KG1 (cell line): Measurements from ENCODE around the gene CYP4F3.
"Not testable (repeated sequence)": the region's sequence is repeated elsewhere in the genome, so short reads cannot be mapped to it uniquely, and the experiment has no call there.

ENCODE experiments used
- DNase-seq: peaks from one replicate; lab custom pipeline; 2025; lab: John Stamatoyannopoulos, UW

CYP4F3 gene

DNA sequence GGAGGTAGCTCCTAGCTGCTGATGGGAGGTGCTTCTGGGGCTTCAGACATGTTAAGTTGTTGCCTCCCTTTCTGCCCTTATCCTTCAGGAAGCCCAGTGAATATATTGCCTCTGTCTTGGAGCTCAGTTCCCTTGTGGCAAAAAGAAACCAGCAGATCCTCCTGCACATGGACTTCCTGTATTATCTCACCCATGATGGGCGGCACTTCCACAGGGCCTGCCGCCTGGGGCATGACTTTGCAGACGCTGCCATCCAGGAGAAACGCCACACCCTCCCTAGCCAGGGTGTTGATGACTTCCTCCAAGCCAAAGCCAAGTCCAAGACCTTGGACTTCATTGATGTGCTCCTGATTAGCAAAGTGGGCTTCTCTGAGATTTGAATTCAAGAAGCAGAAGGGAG, 26.2 kb downstream of the CYP4F3 start:
- no peak for DNase-seq

DNA sequence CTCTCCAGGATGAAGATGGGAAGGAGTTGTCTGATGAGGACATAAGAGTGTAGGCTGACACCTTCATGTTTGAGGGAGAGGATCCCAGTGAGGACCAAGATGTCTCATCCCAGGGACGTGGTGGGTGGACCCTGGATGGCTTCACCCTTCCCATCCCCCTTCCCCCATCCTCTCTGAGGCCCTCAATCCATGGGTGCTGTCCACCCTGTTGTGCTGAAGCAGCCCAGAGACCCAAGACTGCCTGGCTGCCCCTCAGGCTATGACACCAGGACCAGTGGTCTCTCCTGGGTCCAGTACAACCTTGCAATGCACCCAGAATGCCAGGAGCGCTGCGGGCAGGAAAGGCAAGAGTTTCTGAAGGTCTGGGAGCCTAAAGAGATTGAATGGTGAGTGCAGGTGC, 28.7 kb downstream of the CYP4F3 start:
- no peak for DNase-seq

DNA sequence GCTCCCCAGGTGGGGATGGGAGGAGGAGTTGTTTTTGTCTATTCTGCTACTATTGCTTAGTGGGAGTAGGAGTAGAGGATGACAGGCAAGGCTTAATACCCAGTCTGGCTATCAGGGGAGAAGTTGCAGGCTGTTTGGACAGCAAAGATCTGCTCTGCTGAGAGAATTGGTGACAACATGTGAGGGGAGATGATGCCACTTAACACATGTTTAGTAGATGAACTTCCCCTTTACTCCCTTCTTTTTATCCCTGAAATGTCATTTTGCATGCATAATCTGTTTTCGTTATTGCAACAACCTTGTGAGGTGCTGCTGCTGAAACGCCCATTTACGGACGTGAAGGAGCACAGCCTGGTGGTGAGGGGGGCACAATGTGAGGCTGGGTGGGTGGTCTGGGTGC, 29.2 kb downstream of the CYP4F3 start:
- no peak for DNase-seq

DNA sequence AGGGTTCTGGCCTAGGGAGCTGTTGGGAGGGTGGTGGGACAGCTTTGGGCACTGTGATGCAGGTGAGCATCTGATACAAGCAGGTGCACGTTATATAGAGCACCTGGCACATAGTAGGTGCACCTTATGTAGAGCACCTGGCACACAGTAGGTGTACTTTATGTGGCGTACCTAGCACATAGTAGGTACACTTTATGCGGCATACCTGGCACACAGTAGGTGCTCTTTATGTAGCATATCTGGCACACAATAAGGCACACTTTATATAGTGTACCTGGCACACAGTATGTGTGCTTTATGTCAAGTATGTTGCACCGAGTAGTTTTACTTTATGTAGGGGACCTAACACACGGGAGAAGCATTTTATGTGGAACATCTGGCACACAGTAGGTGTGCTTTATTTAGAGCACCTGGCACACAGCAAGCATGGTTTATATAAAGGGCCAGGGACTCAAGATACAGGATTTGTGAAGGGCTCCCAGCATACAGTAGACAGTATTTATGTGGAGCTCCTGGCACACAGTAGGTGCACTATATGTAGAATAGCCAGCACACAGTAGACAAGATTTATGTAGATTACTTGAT, 30.6 kb downstream of the CYP4F3 start:
- DNase-seq: no peak

DNA sequence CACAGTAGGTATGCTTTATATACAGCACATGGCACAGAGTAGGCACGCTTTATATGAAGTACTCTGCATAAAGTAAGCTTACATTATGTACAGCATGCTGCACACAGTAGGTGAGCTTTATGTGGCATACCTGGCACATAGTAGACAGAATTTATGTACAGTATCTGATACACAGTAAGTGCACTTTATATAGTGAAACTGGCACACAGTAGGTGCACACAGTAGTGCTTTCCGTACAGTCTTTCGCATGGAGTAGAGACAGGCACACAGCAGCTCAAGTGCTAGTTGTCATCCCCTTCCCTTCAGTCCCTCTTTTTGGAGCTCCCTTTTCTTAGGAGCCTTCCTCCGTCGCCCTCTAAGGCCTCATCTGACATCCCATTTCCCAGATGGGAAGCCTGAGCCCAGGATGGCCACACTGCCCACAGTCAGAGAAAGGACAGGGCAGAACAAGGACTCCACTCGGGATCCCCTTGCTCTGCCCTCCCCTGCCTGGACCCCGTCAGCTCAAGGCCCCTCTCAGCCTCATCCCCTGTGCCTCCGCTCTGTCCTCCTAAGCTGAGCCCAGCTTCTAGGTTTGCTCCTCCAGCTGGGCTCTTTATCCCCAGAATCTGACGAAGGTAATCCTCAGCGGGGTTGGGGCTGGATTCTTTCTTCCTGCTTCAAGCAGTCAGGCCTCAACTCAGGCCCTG, 31.3 kb downstream of the CYP4F3 start:
- no peak for DNase-seq

DNA sequence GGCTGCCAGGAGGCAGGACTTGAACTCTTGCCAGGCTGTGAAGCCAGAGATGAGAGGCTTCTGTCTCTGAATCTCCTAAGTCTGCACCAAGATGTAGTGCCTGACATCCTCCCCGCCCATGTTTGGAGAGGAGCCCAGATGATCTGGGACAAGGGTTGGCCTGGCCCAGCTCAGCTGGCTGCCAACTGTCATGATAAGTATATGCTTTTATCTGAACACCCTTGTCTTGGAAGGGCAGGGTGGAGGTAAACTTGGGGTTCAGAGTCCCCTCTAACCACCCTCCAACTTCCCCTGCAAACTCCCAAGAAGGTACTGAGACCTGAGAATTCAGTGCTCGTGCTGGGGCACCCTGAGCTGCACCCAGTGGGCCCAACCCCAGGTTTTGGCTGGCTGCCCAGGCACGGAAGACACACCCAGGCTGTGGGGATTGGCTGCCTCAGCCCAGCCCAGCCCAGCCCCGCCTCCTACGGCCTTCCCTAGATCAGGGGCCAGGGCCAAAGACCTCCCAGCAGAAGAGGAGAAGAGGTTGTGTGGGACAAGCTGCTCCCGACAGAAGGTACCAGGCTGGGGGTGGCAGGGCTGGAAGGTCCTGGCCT, 32.0 kb downstream of the CYP4F3 start, which contains the start of gene CYP4F12:
CYP4F12 (plus strand) TSS at position 508 of the 596 bp plus-strand sequence. CDS start 443 bp downstream, outside the sequence.
- DNase-seq: no peak

GRCh38 chr19:15673176-15673654, 32.5 kb downstream of the CYP4F3 start:
- DNase-seq: no peak

DNA sequence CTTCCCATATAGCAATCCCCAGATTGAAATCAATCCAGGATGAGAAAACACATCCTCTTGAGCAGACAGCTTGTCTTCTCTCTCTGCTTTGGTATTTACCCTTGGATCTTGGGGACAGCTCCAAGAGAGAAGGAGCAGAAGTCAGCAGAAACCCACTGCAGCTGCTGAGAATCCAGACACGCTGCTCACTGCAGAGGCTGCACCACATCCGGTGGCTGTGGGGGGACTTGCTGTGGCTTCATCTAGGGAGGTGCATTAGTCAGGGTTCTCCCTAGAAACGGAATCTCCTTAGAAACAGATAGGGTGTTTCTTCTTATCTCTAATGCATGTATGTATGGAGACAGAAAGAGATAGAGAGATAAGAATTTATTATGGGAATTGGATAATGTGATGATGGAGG, 34.9 kb downstream of the CYP4F3 start:
- DNase-seq: no peak

DNA sequence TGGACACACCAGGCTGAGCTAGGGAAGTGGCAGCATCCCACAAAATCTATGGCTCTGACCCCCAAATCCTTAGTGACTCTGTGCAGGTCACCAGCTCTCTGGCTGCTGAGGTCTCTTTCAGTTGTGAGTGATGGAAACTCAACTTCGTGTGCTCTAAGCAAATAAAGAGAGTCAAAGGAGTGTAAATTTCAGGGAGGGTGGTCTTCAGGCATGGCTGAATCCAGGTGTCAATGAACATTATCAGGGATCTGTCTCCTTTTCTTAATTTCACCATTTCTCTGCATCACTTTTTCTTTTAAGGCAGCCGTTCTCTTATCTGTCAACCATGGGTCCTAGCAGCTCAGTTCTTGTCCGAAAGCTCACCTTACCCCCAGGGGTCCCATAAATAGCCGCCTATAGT, 38.4 kb downstream of the CYP4F3 start:
- no peak for DNase-seq

DNA sequence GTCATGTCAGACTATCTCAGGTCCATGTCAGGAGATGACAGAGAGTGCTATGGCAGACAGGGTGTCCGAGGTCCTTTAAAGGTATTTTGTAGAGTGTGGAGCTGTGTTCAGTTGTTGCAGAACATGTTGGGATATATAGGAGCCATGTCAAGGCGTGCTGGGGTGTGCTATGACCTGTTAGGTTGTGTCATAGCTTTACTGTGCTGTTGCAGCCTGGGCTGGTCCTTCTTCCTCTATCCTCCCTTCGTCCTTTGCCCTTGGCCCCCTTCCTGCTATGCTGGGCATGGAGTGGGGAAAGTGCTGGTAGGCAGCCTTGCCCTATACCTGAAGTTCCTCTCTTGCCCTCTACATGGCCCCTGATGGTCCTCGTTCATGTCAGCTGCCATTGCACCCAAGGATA, 39.2 kb downstream of the CYP4F3 start:
- not testable (repeated sequence) for DNase-seq

- no peak for DNase-seq
Observed at GRCh38 chr19:15680478-15681322, 40.0 kb downstream of the CYP4F3 start.

GRCh38 chr19:15683411-15683810, 42.7 kb downstream of the CYP4F3 start:
- no peak for DNase-seq

DNA sequence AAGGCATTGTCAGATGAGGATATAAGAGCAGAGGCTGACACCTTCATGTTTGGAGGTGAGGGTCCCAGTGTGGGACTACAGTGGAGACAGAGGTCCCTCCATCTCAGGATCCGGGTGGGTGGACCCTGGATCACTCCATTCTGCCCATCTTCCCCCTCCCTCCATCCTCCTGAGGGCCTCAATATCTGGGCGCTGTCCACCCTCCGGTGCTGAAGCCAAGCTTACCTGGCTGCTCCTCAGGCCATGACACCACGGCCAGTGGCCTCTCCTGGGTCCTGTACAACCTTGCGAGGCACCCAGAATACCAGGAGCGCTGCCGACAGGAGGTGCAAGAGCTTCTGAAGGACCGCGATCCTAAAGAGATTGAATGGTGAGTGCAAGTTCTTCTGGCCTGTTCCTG, 44.1 kb downstream of the CYP4F3 start:
- no peak for DNase-seq

DNA sequence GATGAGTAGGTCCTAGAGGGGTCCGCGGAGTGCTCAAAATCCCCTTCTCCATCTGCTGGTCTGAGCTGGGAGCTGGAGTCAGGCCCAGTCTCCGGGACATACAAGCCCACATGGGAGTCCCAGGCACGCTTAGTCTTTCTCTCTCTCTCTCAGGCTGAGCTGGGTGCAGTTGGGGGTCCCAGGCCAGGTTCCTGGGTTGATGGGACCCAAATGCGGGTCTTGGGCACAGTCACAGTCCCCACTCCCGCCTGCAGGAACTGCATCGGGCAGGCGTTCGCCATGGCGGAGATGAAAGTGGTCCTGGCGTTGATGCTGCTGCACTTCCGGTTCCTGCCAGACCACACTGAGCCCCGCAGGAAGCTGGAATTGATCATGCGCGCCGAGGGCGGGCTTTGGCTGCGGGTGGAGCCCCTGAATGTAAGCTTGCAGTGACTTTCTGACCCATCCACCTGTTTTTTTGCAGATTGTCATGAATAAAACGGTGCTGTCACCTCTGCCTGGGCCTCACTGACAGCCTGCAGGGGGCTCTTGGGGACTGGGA, 56.0 kb downstream of the CYP4F3 start:
- DNase-seq: no peak

DNA sequence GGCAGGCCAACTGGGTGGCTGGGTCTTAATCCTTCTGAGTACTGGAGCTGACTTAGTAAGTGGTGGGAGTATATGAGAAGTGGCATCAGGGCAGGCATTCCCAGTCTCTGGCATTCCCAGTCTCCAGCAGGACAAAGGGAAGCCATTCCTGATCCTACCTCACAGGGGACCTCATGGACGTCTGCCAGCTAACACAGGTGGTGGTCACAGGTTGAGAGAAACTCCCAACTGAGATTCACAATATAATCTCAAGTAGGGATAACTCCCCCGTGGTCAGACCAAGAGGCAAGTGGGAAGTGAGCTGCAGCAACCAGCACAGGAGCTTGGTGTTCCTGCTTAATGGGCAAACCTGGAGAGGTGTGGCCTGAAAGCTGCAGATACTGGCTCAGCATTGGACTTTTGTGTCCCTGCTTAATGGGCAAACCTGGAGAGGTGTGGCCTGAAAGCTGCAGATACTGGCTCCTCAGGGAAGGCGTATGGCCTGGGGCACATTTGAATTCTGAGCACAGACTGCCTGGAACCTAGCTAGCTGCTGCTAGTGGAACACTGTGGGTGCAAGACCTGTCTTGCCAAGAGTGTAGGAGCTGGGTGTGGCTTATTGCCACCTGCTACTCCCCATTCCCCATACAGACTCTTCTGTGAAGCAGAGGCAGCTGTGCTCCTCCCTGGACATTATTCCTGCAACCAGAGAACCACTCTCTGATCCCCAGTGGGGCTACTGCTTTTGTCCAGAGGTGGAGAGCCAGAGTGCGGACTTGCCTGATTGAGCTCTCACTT, 61.2 kb downstream of the CYP4F3 start:
- DNase-seq: no peak

- peak; percentile 29 for DNase-seq
Observed at GRCh38 chr19:15702534-15702930, 61.8 kb downstream of the CYP4F3 start.
